Endothelial cell of umbilical vein (primary cell): Measurements from ENCODE around the gene KIAA0232. TPM values are rescaled to one million over a fixed set of nuclear protein-coding genes. Genes with fewer than 3 reads are reported as not detected.

Experiments used
- BruUV-seq: library from RNA; stranded (reverse); fragments of 400-500 nt; replicated peaks from 2 replicates; lab custom pipeline; 2021; lab: Mats Ljungman, UMichigan
- CTCF ChIA-PET: fragments of 300-600, 350-600 bp; sonication (Branson Sonifier 250); formaldehyde crosslinking; loops from one replicate; lab custom pipeline; 2021; ENCODE audit warnings: antibody characterized with exemption, inconsistent platforms; lab: Charles Lee
- POLR2A ChIA-PET: fragments of 300-600, 350-600 bp; sonication (Branson Sonifier 250); formaldehyde crosslinking; loops from one replicate; lab custom pipeline; 2021; ENCODE audit warnings: antibody characterized with exemption, inconsistent platforms; lab: Charles Lee
- DNase-seq: peaks from one replicate; pipeline ENCODE4 v3.0.0-alpha.2; 2011; ENCODE audit warnings: low read depth, low spot score
- FAIRE-seq: peaks from 2 replicates; lab custom pipeline; 2011; peaks lifted over from hg19 to GRCh38; lab: Jason Lieb, UNC
- H2AFZ ChIP-seq: 2 replicates; pipeline ENCODE4 v1.6.0; 2012; ENCODE audit warnings: low read depth, low read length, control low read depth, inconsistent platforms
- H3K27ac ChIP-seq: 2 replicates; pipeline ENCODE4 v1.5.1; 2011; ENCODE audit warnings: low read depth, mild to moderate bottlenecking, control low read depth, low read length, moderate library complexity; ENCODE audit not compliant: insufficient read depth
- H3K27me3 ChIP-seq, 2 experiments: 2 replicates each; pipeline versions ENCODE4 v1.6.0 to v1.6.1; 2011; ENCODE audit warnings: low read length in 2 of 2, mixed read lengths in 1 of 2; ENCODE audit not compliant: control insufficient read depth in 2 of 2, insufficient read depth in 2 of 2
- H3K36me3 ChIP-seq, 2 experiments: 2 replicates in 1 of 2; 3 replicates in 1 of 2; pipeline ENCODE4 v1.5.1; 2011; ENCODE audit warnings: low read length in 2 of 2, mild to moderate bottlenecking in 1 of 2, moderate library complexity in 1 of 2; ENCODE audit not compliant: control insufficient read depth in 2 of 2, insufficient read depth in 2 of 2; ENCODE audit errors: extremely low read depth in 1 of 2
- H3K4me1 ChIP-seq: 3 replicates; pipeline ENCODE4 v1.5.1; 2011; ENCODE audit warnings: mild to moderate bottlenecking, low read length; ENCODE audit not compliant: control insufficient read depth, insufficient read depth; ENCODE audit errors: extremely low read depth
- H3K4me2 ChIP-seq: 2 replicates; pipeline ENCODE4 v1.6.1; 2011; ENCODE audit warnings: low read length, control low read depth, mixed read lengths; ENCODE audit not compliant: insufficient read depth
- H3K4me3 ChIP-seq, 3 experiments: fragments of 200-600 bp in 1 of 3; sonication (generic), shearing (Covaris generic) in 1 of 3; replicated peaks in 1 of 3; 2 replicates each; pipeline ENCODE4 v1.5.1; 2011 to 2016; ENCODE audit warnings: control low read depth in 3 of 3, low read length in 3 of 3, mild to moderate bottlenecking in 2 of 3, inconsistent platforms in 1 of 3, low read depth in 1 of 3, moderate library complexity in 1 of 3; ENCODE audit not compliant: insufficient read depth in 1 of 3
- H3K79me2 ChIP-seq: 2 replicates; pipeline ENCODE4 v1.6.0; 2012; ENCODE audit warnings: low read length, inconsistent platforms; ENCODE audit not compliant: control insufficient read depth, insufficient read depth
- H3K9ac ChIP-seq: replicated peaks from 2 replicates; pipeline ENCODE3; 2011; ENCODE audit warnings: low read length, control low read depth; ENCODE audit not compliant: insufficient read depth; ENCODE audit errors: extremely low read depth
- H3K9me1 ChIP-seq: replicated peaks from 3 replicates; pipeline ENCODE4 v1.6.0; 2011; ENCODE audit warnings: mild to moderate bottlenecking, low read length; ENCODE audit not compliant: control insufficient read depth, insufficient read depth; ENCODE audit errors: extremely low read depth
- H3K9me3 ChIP-seq: replicated peaks from 2 replicates; pipeline ENCODE4 v1.5.1; 2012; ENCODE audit warnings: low read length, inconsistent platforms; ENCODE audit not compliant: control insufficient read depth, insufficient read depth
- H4K20me1 ChIP-seq: replicated peaks from 2 replicates; pipeline ENCODE3; 2011; ENCODE audit warnings: mild to moderate bottlenecking, low read length; ENCODE audit not compliant: control insufficient read depth, insufficient read depth; ENCODE audit errors: extremely low read depth
- CTCF ChIP-seq, 2 donors: IDR thresholded peaks; 1 replicate in 1 of 2; 2 replicates in 1 of 2; pipeline ENCODE4 v1.5.1; 2011; ENCODE audit warnings: low read length in 2 of 2, mild to moderate bottlenecking in 2 of 2, moderate library complexity in 2 of 2, control low read depth in 1 of 2, inconsistent platforms in 1 of 2, low read depth in 1 of 2; ENCODE audit not compliant: insufficient read depth in 1 of 2; ENCODE audit errors: extremely low read depth in 1 of 2
- EZH2 ChIP-seq: IDR thresholded peaks from 2 replicates; pipeline ENCODE4 v1.6.1; 2012; ENCODE audit warnings: borderline replicate concordance, low read depth, mild to moderate bottlenecking, moderate library complexity, low read length, inconsistent platforms; ENCODE audit not compliant: severe bottlenecking
- FOS ChIP-seq: IDR thresholded peaks from 2 replicates; pipeline ENCODE4 v1.6.1; 2011; ENCODE audit warnings: mild to moderate bottlenecking, low read length, moderate library complexity, borderline replicate concordance; ENCODE audit not compliant: insufficient read depth
- GATA2 ChIP-seq: IDR thresholded peaks from 2 replicates; pipeline ENCODE4 v1.7.0; 2011; ENCODE audit warnings: low read depth, mild to moderate bottlenecking, moderate library complexity, mixed read lengths, low read length; ENCODE audit not compliant: insufficient read length, insufficient read depth
- JUN ChIP-seq: IDR thresholded peaks from 2 replicates; pipeline ENCODE4 v1.6.1; 2011; ENCODE audit warnings: borderline replicate concordance, low read depth; ENCODE audit not compliant: insufficient read length, insufficient read depth
- MAX ChIP-seq: IDR thresholded peaks from 2 replicates; pipeline ENCODE4 v1.6.1; 2011; ENCODE audit not compliant: insufficient read depth, insufficient read length
- MYC ChIP-seq: IDR thresholded peaks from one replicate; pipeline ENCODE4 v1.6.1; 2011; ENCODE audit warnings: mild to moderate bottlenecking, low read depth, low read length
- POLR2A ChIP-seq: IDR thresholded peaks from 2 replicates; pipeline ENCODE4 v1.6.1; 2012; ENCODE audit warnings: low read depth, mild to moderate bottlenecking, control low read depth, low read length
- POLR2AphosphoS5 ChIP-seq: IDR thresholded peaks from 2 replicates; pipeline ENCODE4 v1.6.1; 2012; ENCODE audit warnings: low read depth, mild to moderate bottlenecking, control low read depth, low read length, moderate library complexity; ENCODE audit not compliant: insufficient read depth
- dilution Hi-C: fragments of 300-500 bp; cut with MboI; formaldehyde crosslinking; loops from one replicate; pipeline ENCODE4 v1.15.0; 2019; ENCODE audit warnings: low sequenced_read_pairs; ENCODE audit not compliant: extremely low pct_ligation_motif_present
- intact Hi-C: fragments of 100-400 bp; cut with micrococcal nuclease; formaldehyde crosslinking; loops from one replicate; pipeline ENCODE4 v1.10.0; 2022
- polyA plus RNA-seq, 4 experiments: library from polyadenylated mRNA; depleted of rRNA in 3 of 4; stranded (reverse) in 3 of 4; unstranded in 1 of 4; fragments of >200 nt; gene quantifications; 2 replicates each; pipeline versions ENCODE4 v1.2.1 to v1.2.3, GENCODE V29; 2011 to 2012; ENCODE audit warnings: missing spikeins in 1 of 4
- total RNA-seq: library from RNA; stranded (reverse); gene quantifications from 2 replicates; pipeline ENCODE4 v1.2.3, GENCODE V29; 2021

The KIAA0232 gene
- total and polyA plus RNA-seq, 2 donors (not counting 3 experiments of a cell fraction or from before 2014, with no cell fraction given): 5.3 to 18.4 TPM

- dilution Hi-C loops: no loop called here
- Histone ChIP-seq H3K9me3 (no peaks in the 10 kb centered on the region), H3K27me3 (no peaks in the 10 kb centered on the region), H2AFZ (no peak overlapping the region), H3K79me2 (no peaks in the 10 kb centered on the region), H3K9me1 (no peaks in the 10 kb centered on the region), H3K27ac (no peak overlapping the region), H3K36me3 (peaks cover 9 to 49% of the 10 kb centered on the region in 2 experiments), H4K20me1 (no peaks in the 10 kb centered on the region), H3K9ac (no peak overlapping the region), H3K4me3 (no peak overlapping the region), H3K4me1 (no peaks in the 10 kb centered on the region), H3K4me2 (no peak overlapping the region)
- ChIA-PET POLR2A (no interaction called here), CTCF (interaction anchor here (1.0 to 7.8 kb wide), 2 partner anchors 142 to 158 kb away, joined by 4 to 353 read pairs; partner anchors contain the start of gene BLOC1S4)
- no peak for DNase-seq
- TF ChIP-seq MAX: no peak
- TF ChIP-seq CTCF (IDR thresholded peaks at IDR 0.05; ENCODE audit: extremely low read depth in 1 of 2, insufficient read depth in 1 of 2, low read depth in 1 of 2, low read length in 2 of 2): no peak
- no peak for TF ChIP-seq JUN
- no peak for TF ChIP-seq GATA2
- TF ChIP-seq MYC: no peak
- no peak for TF ChIP-seq FOS
- no peak for TF ChIP-seq POLR2A
- no peak for TF ChIP-seq EZH2
- no peak for TF ChIP-seq POLR2AphosphoS5
- intact Hi-C loops: no loop called here
- BruUV-seq: no TSS peak
- no peak for FAIRE-seq
Observed at GRCh38 chr4:6877067-6877466, 94.5 kb downstream of the KIAA0232 start.
